Calu3 (cell line): ENCODE measurements around the gene POLA2. TPM values are rescaled to one million over a fixed set of nuclear protein-coding genes. Genes with fewer than 3 reads are reported as not detected.

ENCODE experiments used
- Bru-seq: library from RNA; stranded (reverse); fragments of 400-500 nt; gene quantifications from one replicate; lab custom pipeline; 2021; lab: Mats Ljungman, UMichigan
- BruChase-seq, 2 experiments: library from RNA; stranded (reverse); fragments of 400-500 nt; gene quantifications; one replicate each; lab custom pipeline; 2021; lab: Mats Ljungman, UMichigan
- BruUV-seq: library from RNA; stranded (reverse); fragments of 400-500 nt; replicated peaks from 2 replicates; lab custom pipeline; 2021; lab: Mats Ljungman, UMichigan
- CTCF ChIA-PET: fragments of 300-600 bp; sonication (Branson Sonifier 250); formaldehyde crosslinking; loops from one replicate; lab custom pipeline; 2022; ENCODE audit warnings: antibody characterized with exemption; lab: Charles Lee
- DNase-seq: peaks from one replicate; pipeline ENCODE4 v3.0.0; 2022
- H3K27ac Mint-ChIP-seq: one replicate; pipeline ENCODE4 v1.8.0; 2022; ENCODE audit warnings: mixed read lengths; ENCODE audit not compliant: unreplicated experiment
- H3K27me3 Mint-ChIP-seq: one replicate; pipeline ENCODE4 v1.8.0; 2022; ENCODE audit warnings: mixed read lengths; ENCODE audit not compliant: unreplicated experiment
- H3K36me3 Mint-ChIP-seq: one replicate; pipeline ENCODE4 v1.8.0; 2022; ENCODE audit warnings: mild to moderate bottlenecking, moderate library complexity, mixed read lengths; ENCODE audit not compliant: insufficient read depth, unreplicated experiment
- H3K4me1 Mint-ChIP-seq: one replicate; pipeline ENCODE4 v1.8.0; 2022; ENCODE audit warnings: mild to moderate bottlenecking, low read depth, mixed read lengths; ENCODE audit not compliant: unreplicated experiment
- H3K4me3 Mint-ChIP-seq: one replicate; pipeline ENCODE4 v1.8.0; 2022; ENCODE audit warnings: mild to moderate bottlenecking, low read depth, moderate library complexity, mixed read lengths; ENCODE audit not compliant: unreplicated experiment
- H3K9me3 Mint-ChIP-seq: one replicate; pipeline ENCODE4 v1.8.0; 2022; ENCODE audit warnings: low read depth, mixed read lengths; ENCODE audit not compliant: unreplicated experiment
- intact Hi-C: fragments of 100-400 bp; cut with micrococcal nuclease; formaldehyde crosslinking; loops from one replicate; pipeline ENCODE4 v1.10.0; 2022; ENCODE audit not compliant: unreplicated experiment
- long read RNA-seq: library from polyadenylated mRNA; stranded (forward); transcript quantifications from one replicate; pipeline ENCODE4 v2.0.0, GENCODE V29; 2022
- total RNA-seq: library from RNA; stranded (reverse); gene quantifications from 2 replicates; pipeline ENCODE4 v1.2.3, GENCODE V29; 2022
- TF ChIP-seq, protein P1 (sequence below): fragments of 200-600 bp; IDR thresholded peaks from one replicate; pipeline ENCODE4 v1.8.0; 2022; ENCODE audit warnings: antibody characterized with exemption; ENCODE audit not compliant: unreplicated experiment

The POLA2 gene, protein sequence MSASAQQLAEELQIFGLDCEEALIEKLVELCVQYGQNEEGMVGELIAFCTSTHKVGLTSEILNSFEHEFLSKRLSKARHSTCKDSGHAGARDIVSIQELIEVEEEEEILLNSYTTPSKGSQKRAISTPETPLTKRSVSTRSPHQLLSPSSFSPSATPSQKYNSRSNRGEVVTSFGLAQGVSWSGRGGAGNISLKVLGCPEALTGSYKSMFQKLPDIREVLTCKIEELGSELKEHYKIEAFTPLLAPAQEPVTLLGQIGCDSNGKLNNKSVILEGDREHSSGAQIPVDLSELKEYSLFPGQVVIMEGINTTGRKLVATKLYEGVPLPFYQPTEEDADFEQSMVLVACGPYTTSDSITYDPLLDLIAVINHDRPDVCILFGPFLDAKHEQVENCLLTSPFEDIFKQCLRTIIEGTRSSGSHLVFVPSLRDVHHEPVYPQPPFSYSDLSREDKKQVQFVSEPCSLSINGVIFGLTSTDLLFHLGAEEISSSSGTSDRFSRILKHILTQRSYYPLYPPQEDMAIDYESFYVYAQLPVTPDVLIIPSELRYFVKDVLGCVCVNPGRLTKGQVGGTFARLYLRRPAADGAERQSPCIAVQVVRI
- 34.4 and 40.4 TPM in 2 replicates for total RNA-seq
- percentile 64 among the genes with signal in this experiment for Bru-seq, nascent RNA
- percentile 82 among the genes with signal in this experiment for BruChase-seq, experiment 1, labeled RNA remaining after a 6-hour chase
- BruChase-seq, experiment 2, labeled RNA remaining after a 2-hour chase, result percentile 88 among the genes with signal in this experiment
- long read RNA-seq, transcript POLA2-201 (18 exons, 3,744 nt), result major isoform, 30 of 40 reads
- long read RNA-seq, partial matches to known transcripts, result 6 of 40 reads
- long read RNA-seq, other reads (novel, unspliced or antisense), result 2 of 40 reads

DNA sequence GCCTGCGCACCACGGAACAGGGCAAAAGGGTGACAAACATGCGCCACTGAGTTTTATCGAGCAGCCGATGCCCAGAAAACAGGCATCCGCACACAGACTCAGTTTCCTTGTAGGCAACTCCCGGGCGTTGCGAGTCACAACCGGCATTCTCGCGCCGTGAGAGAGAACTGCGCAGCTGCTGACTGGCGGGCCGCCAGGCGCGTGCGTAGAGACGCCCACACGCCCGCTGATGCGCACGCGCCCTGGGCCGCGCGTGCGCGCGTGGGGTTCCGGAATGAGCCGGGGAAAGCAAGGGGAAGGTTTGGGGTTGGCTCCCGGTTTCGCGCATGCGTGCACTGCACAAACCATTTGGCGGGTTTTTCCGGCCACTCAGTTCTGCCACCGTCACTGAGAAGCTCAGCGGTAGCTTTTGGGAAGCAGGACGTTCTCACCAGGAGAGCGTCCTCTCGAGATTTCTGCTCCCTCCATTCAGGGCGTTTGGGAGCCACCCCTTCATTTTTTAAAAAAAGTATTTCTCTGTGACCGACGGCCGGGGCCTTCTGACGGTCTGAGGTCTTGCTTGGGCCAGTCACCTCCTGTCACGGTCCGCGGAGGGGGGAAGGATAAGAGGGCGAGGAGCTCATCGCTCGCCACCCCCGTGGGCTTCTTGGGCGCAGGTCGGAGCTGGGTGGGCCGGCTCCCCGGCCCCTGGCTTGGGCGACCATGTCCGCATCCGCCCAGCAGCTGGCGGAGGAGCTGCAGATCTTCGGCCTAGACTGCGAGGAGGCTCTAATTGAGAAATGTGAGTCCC is at the start of gene POLA2:
Gene POLA2, plus strand, starts transcription at position 372 of the 790 bp plus-strand sequence. Its CDS starts 331 bp downstream, at position 703.
- intact Hi-C loops, result no loop called here
- Mint-ChIP-seq H3K36me3 (peaks cover 32% of the 10 kb centered on the region), H3K4me1 (peaks cover 29% of the 10 kb centered on the region), H3K9me3 (no peaks in the 10 kb centered on the region), H3K4me3 (peak within 1 kb of the TSS; percentile 72), H3K27ac (peak within 1 kb of the TSS; percentile 5), H3K27me3 (no peaks in the 10 kb centered on the region)
- CTCF ChIA-PET, result interaction anchor here (1.1 to 1.9 kb wide), 5 partner anchors 14 to 72 kb away, joined by 4 to 12 read pairs (median 6); partner anchors contain the start of gene DPF2
- peak; percentile 95 for DNase-seq
- TF ChIP-seq, protein P1, sequence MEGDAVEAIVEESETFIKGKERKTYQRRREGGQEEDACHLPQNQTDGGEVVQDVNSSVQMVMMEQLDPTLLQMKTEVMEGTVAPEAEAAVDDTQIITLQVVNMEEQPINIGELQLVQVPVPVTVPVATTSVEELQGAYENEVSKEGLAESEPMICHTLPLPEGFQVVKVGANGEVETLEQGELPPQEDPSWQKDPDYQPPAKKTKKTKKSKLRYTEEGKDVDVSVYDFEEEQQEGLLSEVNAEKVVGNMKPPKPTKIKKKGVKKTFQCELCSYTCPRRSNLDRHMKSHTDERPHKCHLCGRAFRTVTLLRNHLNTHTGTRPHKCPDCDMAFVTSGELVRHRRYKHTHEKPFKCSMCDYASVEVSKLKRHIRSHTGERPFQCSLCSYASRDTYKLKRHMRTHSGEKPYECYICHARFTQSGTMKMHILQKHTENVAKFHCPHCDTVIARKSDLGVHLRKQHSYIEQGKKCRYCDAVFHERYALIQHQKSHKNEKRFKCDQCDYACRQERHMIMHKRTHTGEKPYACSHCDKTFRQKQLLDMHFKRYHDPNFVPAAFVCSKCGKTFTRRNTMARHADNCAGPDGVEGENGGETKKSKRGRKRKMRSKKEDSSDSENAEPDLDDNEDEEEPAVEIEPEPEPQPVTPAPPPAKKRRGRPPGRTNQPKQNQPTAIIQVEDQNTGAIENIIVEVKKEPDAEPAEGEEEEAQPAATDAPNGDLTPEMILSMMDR, result no peak
- BruUV-seq, result no TSS peak

DNA sequence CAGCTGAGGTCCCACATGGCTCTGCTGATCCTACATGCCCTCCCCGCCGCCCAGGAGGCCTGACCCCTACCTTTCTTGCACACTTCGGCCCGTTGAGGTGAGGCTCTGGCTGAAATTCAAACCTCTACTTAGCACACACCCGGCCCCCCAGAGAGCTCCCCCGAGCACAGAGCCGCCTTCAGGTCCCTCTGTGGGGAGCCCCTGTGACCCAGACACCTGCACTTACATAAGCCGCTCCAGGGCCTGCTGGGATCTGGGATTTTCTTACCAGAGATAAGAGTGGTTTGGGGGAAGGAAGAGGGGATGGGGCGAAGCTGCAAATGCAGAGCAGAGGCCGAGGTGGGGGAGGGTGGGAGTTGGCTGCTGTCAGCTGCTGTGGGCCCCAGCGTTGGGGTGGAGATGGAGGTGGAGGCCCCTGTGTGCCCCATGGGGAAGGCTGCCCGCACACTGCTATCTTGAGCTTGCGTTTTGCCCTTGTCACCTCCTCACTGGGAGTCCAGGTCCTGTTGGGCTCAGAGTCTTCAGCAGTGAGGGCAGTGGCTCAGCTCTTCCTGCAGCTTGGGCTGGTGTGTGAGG is 49.4 kb upstream of the POLA2 start:
- no peaks in the 10 kb centered on the region for H3K9me3 Mint-ChIP-seq
- DNase-seq, result no peak
- H3K4me1 Mint-ChIP-seq, result no peaks in the 10 kb centered on the region
- intact Hi-C loops, result no loop called here
- TF ChIP-seq, protein P1, result no peak
- no TSS peak for BruUV-seq
- H3K27me3 Mint-ChIP-seq, result no peaks in the 10 kb centered on the region
- peaks cover 65% of the 10 kb centered on the region for H3K36me3 Mint-ChIP-seq
- CTCF ChIA-PET, result no interaction called here
- no peak overlapping the region for H3K4me3 Mint-ChIP-seq
- no peak overlapping the region for H3K27ac Mint-ChIP-seq

DNA sequence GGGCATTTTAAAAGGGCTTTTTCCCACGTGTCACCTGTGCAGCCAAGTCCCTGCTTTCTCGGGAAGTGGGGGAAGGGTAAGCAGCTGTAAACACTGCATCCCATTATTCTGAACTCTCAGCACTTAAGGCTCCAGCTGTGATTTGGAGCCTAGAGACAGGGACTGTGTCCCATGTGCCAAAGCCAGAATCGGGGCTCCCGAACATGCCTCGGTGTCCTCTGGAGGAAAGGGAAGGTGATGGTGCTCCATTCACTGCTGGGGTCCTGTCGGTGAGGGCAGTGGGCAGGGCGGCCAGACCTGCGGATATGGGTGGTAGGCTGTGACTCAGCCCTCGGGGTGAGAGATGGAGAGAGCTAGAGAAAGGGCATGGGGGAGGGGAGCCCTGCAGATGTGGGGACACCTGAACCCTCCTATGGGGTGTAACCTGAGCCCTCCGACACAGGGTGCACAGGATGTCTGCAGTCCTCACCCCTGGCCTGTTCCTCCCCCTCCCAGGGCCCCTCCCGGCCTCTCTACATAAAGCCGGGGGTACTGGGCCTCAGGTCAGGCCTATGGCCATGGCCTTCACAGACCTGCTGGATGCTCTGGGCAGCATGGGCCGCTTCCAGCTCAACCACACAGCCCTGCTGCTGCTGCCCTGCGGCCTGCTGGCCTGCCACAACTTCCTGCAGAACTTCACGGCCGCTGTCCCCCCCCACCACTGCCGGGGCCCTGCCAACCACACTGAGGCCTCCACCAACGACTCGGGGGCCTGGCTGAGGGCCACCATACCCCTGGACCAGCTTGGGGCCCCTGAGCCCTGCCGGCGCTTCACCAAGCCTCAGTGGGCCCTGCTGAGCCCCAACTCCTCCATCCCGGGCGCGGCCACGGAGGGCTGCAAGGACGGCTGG is 48.2 kb upstream of the POLA2 start:
- no TSS peak for BruUV-seq
- no peaks in the 10 kb centered on the region for H3K4me1 Mint-ChIP-seq
- H3K4me3 Mint-ChIP-seq, result no peak overlapping the region
- intact Hi-C loops, result no loop called here
- H3K27ac Mint-ChIP-seq, result no peak overlapping the region
- CTCF ChIA-PET, result no interaction called here
- TF ChIP-seq, protein P1, result no peak
- H3K9me3 Mint-ChIP-seq, result no peaks in the 10 kb centered on the region
- no peaks in the 10 kb centered on the region for H3K27me3 Mint-ChIP-seq
- H3K36me3 Mint-ChIP-seq, result peaks cover 57% of the 10 kb centered on the region
- DNase-seq, result no peak
